Hepatocyte (in vitro differentiated cells): ENCODE measurements around the gene GRID1.

Experiments
- EZH2 ChIP-seq: fragments of 200-600 bp; sonication (generic); IDR thresholded peaks from 2 replicates; pipeline ENCODE4 v1.6.1; 2016; ENCODE audit warnings: antibody characterized with exemption, mild to moderate bottlenecking, borderline replicate concordance
- EZH2phosphoT487 ChIP-seq: fragments of 200-600 bp; sonication (generic); IDR thresholded peaks from one replicate; pipeline ENCODE4 v1.6.1; 2018; ENCODE audit warnings: antibody characterized with exemption, mild to moderate bottlenecking, low read depth, moderate library complexity; ENCODE audit not compliant: unreplicated experiment, severe bottlenecking
- TF ChIP-seq, protein P1 (sequence below): fragments of 200-600 bp; sonication (generic); IDR thresholded peaks from 2 replicates; pipeline ENCODE4 v1.5.1; 2016; ENCODE audit warnings: antibody characterized with exemption, mild to moderate bottlenecking; ENCODE audit not compliant: poor library complexity

DNA sequence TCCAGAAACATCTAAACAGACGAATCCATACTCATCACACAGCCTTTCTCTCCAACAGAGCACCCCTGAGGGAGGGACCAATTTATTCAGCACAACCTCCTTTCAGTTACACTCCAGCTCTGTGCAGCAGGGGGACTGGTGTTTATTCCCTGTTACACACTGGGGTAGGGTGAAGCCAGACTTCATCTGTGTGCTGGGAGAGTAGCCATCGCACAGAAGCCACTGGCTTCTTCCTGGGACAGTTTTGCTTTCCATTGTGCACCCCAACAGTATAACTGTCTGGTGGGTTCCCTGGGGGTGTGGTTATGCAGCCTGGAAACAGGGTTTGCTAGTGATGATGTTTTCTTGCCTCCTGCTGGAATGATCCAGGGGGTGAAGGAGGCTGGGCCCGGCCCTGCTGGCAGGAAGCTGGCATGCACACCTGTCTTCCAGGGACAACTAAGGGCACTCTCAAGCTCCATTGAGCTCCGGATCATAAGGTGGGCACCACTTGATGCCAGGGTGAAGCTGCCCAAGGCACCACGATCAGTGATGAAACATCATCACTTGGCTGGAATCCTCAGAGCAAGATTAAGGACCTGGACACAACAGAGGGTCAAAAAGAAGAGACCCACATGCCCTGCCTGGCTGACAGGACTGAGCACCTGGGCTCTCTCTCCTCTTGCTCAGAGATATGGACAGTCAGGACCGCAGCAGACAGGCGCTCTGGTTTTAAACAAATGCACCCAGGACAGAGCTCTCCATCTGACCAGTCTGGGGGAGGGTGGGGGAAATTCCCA is 293.2 kb downstream of the GRID1 start:
- TF ChIP-seq, protein P1, sequence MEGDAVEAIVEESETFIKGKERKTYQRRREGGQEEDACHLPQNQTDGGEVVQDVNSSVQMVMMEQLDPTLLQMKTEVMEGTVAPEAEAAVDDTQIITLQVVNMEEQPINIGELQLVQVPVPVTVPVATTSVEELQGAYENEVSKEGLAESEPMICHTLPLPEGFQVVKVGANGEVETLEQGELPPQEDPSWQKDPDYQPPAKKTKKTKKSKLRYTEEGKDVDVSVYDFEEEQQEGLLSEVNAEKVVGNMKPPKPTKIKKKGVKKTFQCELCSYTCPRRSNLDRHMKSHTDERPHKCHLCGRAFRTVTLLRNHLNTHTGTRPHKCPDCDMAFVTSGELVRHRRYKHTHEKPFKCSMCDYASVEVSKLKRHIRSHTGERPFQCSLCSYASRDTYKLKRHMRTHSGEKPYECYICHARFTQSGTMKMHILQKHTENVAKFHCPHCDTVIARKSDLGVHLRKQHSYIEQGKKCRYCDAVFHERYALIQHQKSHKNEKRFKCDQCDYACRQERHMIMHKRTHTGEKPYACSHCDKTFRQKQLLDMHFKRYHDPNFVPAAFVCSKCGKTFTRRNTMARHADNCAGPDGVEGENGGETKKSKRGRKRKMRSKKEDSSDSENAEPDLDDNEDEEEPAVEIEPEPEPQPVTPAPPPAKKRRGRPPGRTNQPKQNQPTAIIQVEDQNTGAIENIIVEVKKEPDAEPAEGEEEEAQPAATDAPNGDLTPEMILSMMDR = no peak
- TF ChIP-seq EZH2phosphoT487 = no peak
- no peak for TF ChIP-seq EZH2
